HepG2 (cell line): ENCODE measurements around the gene ERP44. TPM values are rescaled to one million over a fixed set of nuclear protein-coding genes. Genes with fewer than 3 reads are reported as not detected.

Experiments
- ATF4 ChIP-seq, 2 experiments: fragments of 450-650 bp in 1 of 2; sonication (generic) in 1 of 2; formaldehyde crosslinking; IDR thresholded peaks; 2 replicates each; pipeline versions ENCODE4 v1.5.0 to v1.8.0; 2020 to 2022; ENCODE audit warnings: mild to moderate bottlenecking in 1 of 2, missing genetic modification reagents in 1 of 2
- CERS6 ChIP-seq: sonication (generic); formaldehyde crosslinking; IDR thresholded peaks from 2 replicates; pipeline ENCODE4 v1.5.0; 2020; ENCODE audit warnings: missing genetic modification reagents
- CSRNP1 ChIP-seq: sonication (generic); formaldehyde crosslinking; IDR thresholded peaks from 2 replicates; pipeline ENCODE4 v1.8.1; 2023; ENCODE audit warnings: mild to moderate bottlenecking, missing genetic modification reagents
- FOXK1 ChIP-seq: sonication (generic); formaldehyde crosslinking; IDR thresholded peaks from 2 replicates; pipeline ENCODE4 v1.4.0; 2020; ENCODE audit warnings: low read depth, missing genetic modification reagents, borderline replicate concordance
- FOXM1 ChIP-seq: sonication (generic); formaldehyde crosslinking; IDR thresholded peaks from 2 replicates; pipeline ENCODE4 v1.5.0; 2020; ENCODE audit warnings: missing genetic modification reagents
- HOXA9 ChIP-seq: sonication (generic); formaldehyde crosslinking; IDR thresholded peaks from 2 replicates; pipeline ENCODE4 v1.8.1; 2022; ENCODE audit warnings: missing genetic modification reagents, mild to moderate bottlenecking, moderate library complexity, borderline replicate concordance
- MTF2 ChIP-seq: sonication (generic); formaldehyde crosslinking; IDR thresholded peaks from 2 replicates; pipeline ENCODE4 v1.5.0; 2020; ENCODE audit warnings: missing genetic modification reagents, borderline replicate concordance
- RBM39 ChIP-seq: fragments of 200-400 bp; formaldehyde crosslinking; IDR thresholded peaks from one replicate; pipeline ENCODE4 v1.6.1; 2018; ENCODE audit warnings: antibody characterized with exemption, mild to moderate bottlenecking, low read depth, low read length; ENCODE audit not compliant: poor library complexity, severe bottlenecking
- TIGD3 ChIP-seq: sonication (generic); formaldehyde crosslinking; IDR thresholded peaks from 2 replicates; pipeline ENCODE4 v1.5.1; 2020; ENCODE audit warnings: mild to moderate bottlenecking, missing genetic modification reagents, borderline replicate concordance
- ZBED4 ChIP-seq: sonication (generic); formaldehyde crosslinking; IDR thresholded peaks from 2 replicates; pipeline ENCODE4 v1.4.0; 2020; ENCODE audit warnings: missing genetic modification reagents, borderline replicate concordance
- ZNF18 ChIP-seq: sonication (generic); formaldehyde crosslinking; IDR thresholded peaks from 2 replicates; pipeline ENCODE4 v1.8.0; 2022; ENCODE audit warnings: mild to moderate bottlenecking, missing genetic modification reagents; ENCODE audit not compliant: insufficient replicate concordance
- ZNF598 ChIP-seq: sonication (generic); formaldehyde crosslinking; IDR thresholded peaks from 2 replicates; pipeline ENCODE4 v1.5.1; 2020; ENCODE audit warnings: mild to moderate bottlenecking, missing genetic modification reagents, borderline replicate concordance
- ZNF619 ChIP-seq: sonication (generic); formaldehyde crosslinking; IDR thresholded peaks from 2 replicates; pipeline ENCODE4 v1.4.0; 2020; ENCODE audit warnings: mild to moderate bottlenecking, missing genetic modification reagents
- ZNF644 ChIP-seq: IDR thresholded peaks from 2 replicates; pipeline ENCODE4 v1.6.1; 2016; ENCODE audit warnings: low read depth
- ZNF740 ChIP-seq: sonication (generic); formaldehyde crosslinking; IDR thresholded peaks from 2 replicates; pipeline ENCODE4 v1.4.0; 2020; ENCODE audit warnings: missing genetic modification reagents
- polyA plus RNA-seq, 8 experiments: library from polyadenylated mRNA; depleted of rRNA in 3 of 8; stranded (reverse) in 7 of 8; unstranded in 1 of 8; fragments of >200 nt; fragmentation: Illumina TruSeq in 4 of 8; extraction: Trizol in 4 of 8; gene quantifications; 2 replicates each; pipeline versions ENCODE4 v1.2.1 to v1.2.3, GENCODE V29; 2011 to 2016; ENCODE audit warnings: low read depth in 4 of 8, missing spikeins in 1 of 8, mixed read lengths in 1 of 8; ENCODE audit not compliant: insufficient read depth in 1 of 8
- total RNA-seq, 5 experiments: library from RNA; depleted of rRNA; stranded (reverse); fragments of >200 nt; fragmentation: Illumina TruSeq; extraction: Trizol; gene quantifications; 2 replicates each; pipeline ENCODE4 v1.2.3, GENCODE V29; 2016; ENCODE audit warnings: low read depth in 1 of 5

The ERP44 gene
- total and polyA plus RNA-seq, 2 of the 13 experiments (the other 11 are each of a cell fraction or from before 2014, with no cell fraction given): 8.9 to 13.8 TPM

- TF ChIP-seq ZNF598 (CRISPR knock-in tag) (no peak; the same call in 1 of the 2 replicates), ATF4 (CRISPR knock-in tag; IDR thresholded peaks at IDR 0.05) (peak in 1 of 2 experiments; percentile 11; a peak in 1 of 4 replicates), MTF2 (CRISPR knock-in tag) (no peak), CSRNP1 (CRISPR knock-in tag) (no peak; the same call in 1 of the 2 replicates), HOXA9 (no peak), ZNF740 (CRISPR knock-in tag) (no peak), ZNF18 (CRISPR knock-in tag) (no peak), RBM39 (no peak), FOXM1 (CRISPR knock-in tag) (no peak), TIGD3 (CRISPR knock-in tag) (0 out of 2 replicates have a peak, but pooled peaks have one; percentile 62), ZBED4 (CRISPR knock-in tag) (no peak; the same call in 1 of the 2 replicates), ZNF644 (CRISPR knock-in tag) (no peak), FOXK1 (CRISPR knock-in tag) (peak; percentile 23; the same call in 1 of the 2 replicates), ZNF619 (CRISPR knock-in tag) (no peak), CERS6 (no peak)
Measured at GRCh38 chr9:100098046-100098886, 534 bp downstream of the ERP44 start (continued).
